ENCODE data around the gene PACSIN2. TPM values are rescaled to one million over a fixed set of nuclear protein-coding genes. Genes with fewer than 3 reads are reported as not detected.

Gene PACSIN2
- total RNA-seq, 4 donors from 2014 or later, result 25.8 to 46.0 (median 27.8) TPM

GRCh38 chr22:42844756-42845155 lies 170.2 kb downstream of the PACSIN2 start:
- no peak for DNase-seq
- no peak for TF ChIP-seq CTCF (IDR thresholded peaks at IDR 0.05)
- TF ChIP-seq POLR2A (IDR thresholded peaks at IDR 0.05), result no peak
- no peak overlapping the region for H3K4me3 ChIP-seq
- H3K4me1 ChIP-seq, result peaks cover 0 to 6% (median 3%) of the 10 kb centered on the region in 3 donors
- no peaks in the 10 kb centered on the region for H3K27me3 ChIP-seq
- peaks cover 0 to 78% (median 13%) of the 10 kb centered on the region in 3 donors for H3K36me3 ChIP-seq
- peak overlapping the region in 1 of 4 donors; percentile 55 for H3K27ac ChIP-seq
- no peaks in the 10 kb centered on the region for H3K9me3 ChIP-seq
- 47 to 58% methylated on average over 3 to 4 of the region's 4 CpGs for WGBS, 2 donors
- intact Hi-C loops (cut with DNase I), result no loop called here

GRCh38 chr22:42842658-42843370 lies 172.1 kb downstream of the PACSIN2 start:
- WGBS, 2 donors, result 93 to 96% methylated on average over 12 to 14 of the region's 14 CpGs
- H3K36me3 ChIP-seq, result peaks cover 0 to 96% (median 13%) of the 10 kb centered on the region in 3 donors
- no peaks in the 10 kb centered on the region for H3K9me3 ChIP-seq
- intact Hi-C loops (cut with DNase I), result no loop called here
- no peak for TF ChIP-seq CTCF (IDR thresholded peaks at IDR 0.05)
- no peak for TF ChIP-seq POLR2A (IDR thresholded peaks at IDR 0.05)
- no peaks in the 10 kb centered on the region for H3K27me3 ChIP-seq
- no peak for DNase-seq
- H3K4me3 ChIP-seq, result no peak overlapping the region
- H3K4me1 ChIP-seq, result peaks cover 0 to 6% (median 3%) of the 10 kb centered on the region in 3 donors
- no peak overlapping the region for H3K27ac ChIP-seq

- intact Hi-C loops (cut with DNase I), result no loop called here
- 49 to 57% methylated on average over 3 of the region's 3 CpGs for WGBS, 2 donors
- peaks cover 0 to 94% (median 13%) of the 10 kb centered on the region in 3 donors for H3K36me3 ChIP-seq
These were observed 173.5 kb downstream of the PACSIN2 start for GRCh38 chr22:42841444-42841843.

GRCh38 chr22:42837556-42837955 lies 177.4 kb downstream of the PACSIN2 start:
- H3K4me3 ChIP-seq, result no peak overlapping the region
- H3K36me3 ChIP-seq, result peaks cover 0 to 94% (median 13%) of the 10 kb centered on the region in 3 donors
- intact Hi-C loops (cut with DNase I), result no loop called here
- no peak for DNase-seq
- H3K27me3 ChIP-seq, result no peaks in the 10 kb centered on the region
- no peak overlapping the region for H3K27ac ChIP-seq
- H3K4me1 ChIP-seq, result no peaks in the 10 kb centered on the region
- no peak for TF ChIP-seq CTCF (IDR thresholded peaks at IDR 0.05)
- TF ChIP-seq POLR2A (IDR thresholded peaks at IDR 0.05), result no peak
- H3K9me3 ChIP-seq, result no peaks in the 10 kb centered on the region
- 83 to 87% methylated on average over 4 of the region's 4 CpGs for whole genome bisulfite sequencing, 2 donors

More at GRCh38 chr22:42841444-42841843, 173.5 kb downstream of the PACSIN2 start:
- TF ChIP-seq POLR2A (IDR thresholded peaks at IDR 0.05) (no peak), CTCF (IDR thresholded peaks at IDR 0.05) (no peak)
- Histone ChIP-seq H3K27ac (no peak overlapping the region), H3K4me1 (peaks cover 0 to 6% (median 3%) of the 10 kb centered on the region in 3 donors), H3K9me3 (no peaks in the 10 kb centered on the region), H3K4me3 (no peak overlapping the region), H3K27me3 (no peaks in the 10 kb centered on the region)
- DNase-seq, result no peak

- no peak for DNase-seq
- no peak overlapping the region for H3K27ac ChIP-seq
- H3K27me3 ChIP-seq, result no peaks in the 10 kb centered on the region
- peaks cover 0 to 94% (median 12%) of the 10 kb centered on the region in 3 donors for H3K36me3 ChIP-seq
- no peaks in the 10 kb centered on the region for H3K9me3 ChIP-seq
- no peak overlapping the region for H3K4me3 ChIP-seq
- WGBS, 2 donors, result 87 to 94% methylated on average over 4 to 5 of the region's 5 CpGs
- intact Hi-C loops (cut with DNase I), result no loop called here
- no peak for TF ChIP-seq POLR2A (IDR thresholded peaks at IDR 0.05)
- no peak for TF ChIP-seq CTCF (IDR thresholded peaks at IDR 0.05)
- no peaks in the 10 kb centered on the region for H3K4me1 ChIP-seq
These were observed 178.9 kb downstream of the PACSIN2 start for GRCh38 chr22:42836026-42836425.

Data from esophagus squamous epithelium (tissue), 5 donors.